HG02678 (cell line): Measurements from ENCODE around the gene INPP5E.

ENCODE experiments used
- ATAC-seq: cut with Tn5 transposase; IDR thresholded peaks from one replicate; pipeline ENCODE4 v1.9.1; 2021; ENCODE audit warnings: mild to moderate bottlenecking, moderate library complexity; ENCODE audit not compliant: unreplicated experiment

Gene INPP5E

DNA sequence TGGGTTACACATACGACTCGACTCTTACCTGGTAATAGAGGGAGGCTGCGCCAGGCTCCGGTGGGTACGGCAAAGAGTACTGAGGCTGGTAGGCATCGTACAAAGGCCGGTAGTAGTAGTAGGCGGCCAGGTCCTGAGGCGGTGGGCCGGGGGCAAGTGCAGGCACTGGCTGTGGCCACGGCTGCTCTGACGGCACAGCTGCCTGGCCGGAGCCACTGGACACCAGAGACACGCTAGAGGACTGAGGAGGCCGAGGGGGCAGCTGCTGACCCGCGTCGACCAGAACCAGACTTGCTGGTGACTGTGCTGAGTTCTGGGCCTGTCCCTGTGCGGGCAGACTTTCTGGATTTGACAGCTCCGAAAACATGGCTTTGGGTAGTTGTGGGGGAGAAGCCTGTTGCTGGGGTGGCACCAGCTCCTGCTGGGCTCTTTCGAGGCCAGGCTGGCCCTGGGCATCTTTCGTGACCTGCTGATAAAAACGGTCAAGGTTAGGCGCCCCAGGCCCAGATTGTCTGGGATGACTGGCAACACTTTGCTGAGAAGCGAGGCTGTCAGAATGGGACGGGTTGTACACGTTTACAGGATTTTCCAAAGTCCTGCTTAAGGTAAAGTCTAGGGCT is 34.5 kb upstream of the INPP5E start:
- ATAC-seq, result no peak

DNA sequence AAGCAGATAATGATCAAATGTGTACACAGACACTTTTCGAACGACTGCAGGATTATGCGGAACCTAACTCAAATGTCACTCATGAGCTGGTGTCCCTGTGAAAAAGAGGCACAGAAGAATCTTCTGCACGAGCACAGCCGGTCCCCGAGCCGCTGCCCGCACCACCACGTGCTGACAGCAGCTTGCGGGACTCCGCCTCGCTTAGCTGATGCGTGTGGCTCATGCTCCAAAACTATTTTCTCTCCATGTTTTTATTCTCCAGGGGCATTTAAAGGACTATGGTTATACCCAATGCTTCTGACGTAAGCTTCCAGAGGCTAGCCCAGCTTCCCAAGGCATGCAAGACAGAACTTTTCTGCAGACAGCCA is 33.7 kb upstream of the INPP5E start:
- ATAC-seq, result no peak

DNA sequence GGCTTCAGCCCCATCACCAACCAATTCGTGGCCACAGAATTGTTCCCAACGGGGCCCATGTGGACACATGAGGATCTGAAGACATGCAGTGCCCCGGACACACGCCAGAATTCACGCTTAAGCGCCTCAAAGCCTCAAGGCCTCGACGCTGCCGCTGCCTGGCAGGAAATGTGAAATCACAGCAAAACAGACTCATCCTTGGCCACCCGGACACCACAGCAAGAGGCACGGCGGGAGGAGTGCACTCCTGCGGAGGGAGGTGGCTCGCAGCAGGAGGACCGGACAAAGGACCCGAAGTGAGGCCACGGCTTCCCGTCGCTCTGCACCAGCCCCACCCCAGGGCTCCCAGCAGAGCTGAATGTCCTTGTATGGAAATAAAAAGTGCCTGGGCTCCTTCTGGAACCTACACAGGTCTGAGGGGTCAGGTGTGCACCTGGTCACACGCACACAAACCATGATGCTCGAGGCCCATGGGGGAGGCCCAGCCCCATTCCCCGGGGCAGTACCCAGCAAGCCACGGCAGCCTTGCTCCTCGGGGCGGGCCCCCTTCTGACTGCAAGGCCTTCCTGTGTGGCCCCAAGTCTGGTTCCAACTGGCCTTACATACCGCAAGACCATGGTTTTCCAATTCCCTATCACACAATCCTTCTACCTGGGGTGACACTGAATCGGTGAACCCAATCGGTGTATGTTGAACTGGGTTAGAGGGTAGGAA is 33.2 kb upstream of the INPP5E start:
- ATAC-seq, result no peak

DNA sequence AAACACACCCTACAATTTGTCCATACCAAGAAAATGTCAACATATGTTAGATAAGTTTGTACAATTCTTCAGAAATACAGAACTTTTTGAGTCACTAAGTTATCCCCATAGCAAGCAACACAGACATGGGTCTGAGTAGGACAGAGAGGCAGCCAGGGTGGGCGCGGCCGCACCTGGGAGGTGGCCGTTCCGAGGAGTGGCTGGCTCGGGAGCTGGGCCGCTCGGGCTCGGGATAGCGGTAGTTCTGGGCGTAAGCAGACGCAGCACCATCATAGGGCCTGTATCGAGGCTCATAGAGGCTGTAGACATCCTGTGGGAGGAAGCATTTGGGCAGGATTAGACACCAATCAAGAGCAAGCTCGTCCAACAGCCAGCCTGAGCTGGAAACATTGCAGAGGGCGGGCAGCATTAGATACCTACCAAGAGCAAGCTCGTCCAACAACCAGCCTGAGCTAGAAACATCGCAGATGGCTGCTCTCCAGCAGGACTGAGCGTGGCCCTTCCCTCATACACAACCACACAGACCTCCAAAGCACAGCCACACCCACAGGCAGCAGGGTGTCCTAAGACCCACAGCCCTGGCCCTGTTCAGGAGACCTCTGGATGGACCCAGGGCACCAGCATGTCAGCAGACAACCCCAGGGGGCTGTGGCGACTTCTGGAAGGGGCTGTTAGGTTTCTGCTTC is 32.3 kb upstream of the INPP5E start:
- ATAC-seq, result no peak

DNA sequence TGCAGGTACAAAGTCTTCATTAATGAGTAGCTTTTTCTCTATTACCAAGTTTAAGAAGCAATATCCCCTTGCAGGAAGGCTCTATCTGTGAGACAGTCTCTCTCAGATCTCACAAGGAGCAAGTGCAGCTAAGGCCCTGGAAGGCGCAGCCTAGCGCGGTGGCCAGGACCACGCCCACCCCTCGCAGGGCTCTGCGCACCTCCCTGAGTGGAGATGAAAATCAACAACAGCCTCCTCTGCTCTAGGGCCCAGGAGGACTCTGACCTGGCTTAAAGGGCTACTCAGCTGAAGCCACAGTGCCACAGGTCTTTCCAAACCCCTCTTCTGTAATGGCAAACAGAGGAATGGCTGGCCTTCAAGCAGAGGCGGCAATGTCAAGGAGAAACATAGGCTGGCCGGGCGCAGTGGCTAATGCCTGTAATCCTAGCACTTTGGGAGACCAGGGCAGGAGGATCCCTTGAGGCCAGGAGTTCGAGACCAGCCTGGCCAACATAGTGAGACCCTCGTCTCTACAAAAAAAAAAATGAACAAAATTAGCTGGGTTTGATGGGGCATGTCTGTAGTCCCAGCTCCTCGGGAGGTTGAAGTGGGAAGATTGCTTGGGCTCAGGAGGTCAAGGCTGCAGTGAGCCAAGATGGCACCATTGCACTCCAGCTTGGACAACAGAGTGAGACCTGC is 31.3 kb upstream of the INPP5E start:
- no peak for ATAC-seq

DNA sequence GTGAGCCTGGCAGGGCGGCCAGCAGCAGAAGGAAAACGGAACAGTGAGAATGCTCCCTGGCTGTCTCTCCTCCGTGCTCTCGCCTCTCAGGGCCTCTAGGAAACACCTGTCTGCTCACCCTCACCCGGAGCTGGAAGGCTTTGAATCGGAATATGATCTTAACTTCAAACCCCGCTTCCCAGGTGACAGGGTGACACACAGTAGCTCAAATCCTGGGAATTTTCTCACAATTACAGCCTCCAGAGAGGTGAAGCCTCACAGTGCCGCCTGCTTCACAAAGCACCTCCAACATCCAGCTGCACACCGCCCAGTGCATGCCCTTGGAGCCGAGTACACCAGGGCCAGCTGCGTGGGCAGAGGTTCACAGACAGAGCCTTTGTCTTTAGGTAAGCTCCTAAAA is 30.7 kb upstream of the INPP5E start:
- no peak for ATAC-seq

DNA sequence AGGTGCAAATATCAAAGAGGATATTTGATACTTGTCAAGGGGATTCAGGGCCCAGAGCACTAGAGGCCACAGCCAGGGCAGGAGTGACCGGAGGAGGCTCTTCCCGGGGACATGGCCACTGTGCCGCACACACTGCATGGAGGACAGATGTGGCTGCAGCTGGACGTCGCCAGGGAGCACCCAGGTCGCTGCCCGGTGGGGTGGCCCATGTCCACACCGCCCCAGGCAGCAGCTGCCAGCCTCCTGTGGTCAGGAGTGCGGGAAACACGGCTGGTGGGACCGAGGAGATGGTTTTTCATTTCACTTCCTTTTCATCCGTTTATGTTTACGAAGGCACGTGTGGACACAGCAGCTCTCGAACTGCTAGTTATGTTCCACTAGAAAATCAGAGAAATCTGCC is 28.1 kb upstream of the INPP5E start:
- ATAC-seq, result no peak

DNA sequence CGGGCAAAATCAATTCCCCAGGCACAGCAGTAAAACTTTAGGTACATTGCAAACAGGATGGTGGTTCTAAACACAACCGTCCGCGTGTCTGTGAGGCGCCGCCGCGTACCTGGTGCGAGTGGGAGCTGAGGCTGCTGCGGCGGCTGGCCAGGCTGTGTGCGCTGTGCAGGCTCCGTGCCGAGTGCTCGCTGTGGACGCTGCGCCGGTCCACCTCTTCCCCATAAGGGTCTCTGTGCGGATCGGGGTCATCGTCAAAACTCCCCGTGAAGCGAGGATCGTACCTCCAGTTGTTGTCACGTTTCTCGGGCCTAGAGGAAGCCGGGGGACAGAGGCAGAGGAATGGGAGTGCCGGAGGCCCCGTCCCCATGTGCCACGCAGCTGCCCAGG is 26.5 kb upstream of the INPP5E start:
- ATAC-seq, result no peak

DNA sequence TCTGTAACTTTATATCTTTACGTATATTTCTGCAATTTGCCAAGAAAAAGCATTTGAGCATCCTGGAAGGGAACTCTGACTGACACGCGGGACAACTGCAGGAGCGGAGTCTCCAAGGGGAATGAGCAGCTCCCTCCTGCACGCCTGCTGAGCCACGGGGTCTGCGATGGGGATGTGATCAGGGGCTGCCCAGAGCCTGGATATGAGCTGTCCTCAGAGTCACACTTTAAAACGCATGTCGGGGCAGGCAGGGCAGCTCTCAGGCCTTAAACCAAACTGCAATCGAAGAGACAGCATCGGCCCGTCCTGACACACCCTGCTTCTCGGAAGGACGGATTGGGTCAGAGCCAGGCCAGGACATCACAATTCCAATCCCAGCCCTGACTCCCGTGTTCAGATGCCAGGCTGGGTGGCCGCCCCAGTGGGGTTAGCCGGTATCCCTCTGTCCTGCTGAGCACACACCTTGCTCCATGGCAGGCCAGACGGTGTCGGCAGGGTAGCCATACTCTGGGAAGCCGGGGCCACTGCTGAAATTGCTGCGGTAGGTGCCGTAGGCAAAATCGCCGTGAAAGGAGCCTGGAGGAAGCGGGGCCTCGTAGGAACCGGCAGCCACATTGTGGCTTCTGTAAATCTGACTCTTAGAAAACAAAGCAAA is 26.0 kb upstream of the INPP5E start:
- no peak for ATAC-seq

DNA sequence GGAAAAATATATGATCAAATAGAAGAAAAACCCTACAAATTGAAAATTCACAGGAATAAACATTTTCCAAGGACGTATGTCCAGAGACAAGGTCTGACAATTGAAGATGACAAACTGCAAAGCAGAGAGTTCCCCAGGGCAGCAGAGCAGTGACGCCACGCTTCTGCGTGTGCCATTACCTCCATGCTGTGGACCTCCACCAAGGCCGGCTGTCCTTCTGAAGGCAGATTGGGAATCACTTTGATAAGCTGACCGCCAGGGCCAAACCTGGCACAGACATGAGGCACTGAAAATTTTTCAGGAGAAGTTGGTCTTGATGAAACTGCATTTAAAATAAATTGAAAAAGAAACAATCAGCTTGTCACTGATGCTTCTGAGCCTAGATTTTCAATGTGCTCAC is 24.6 kb upstream of the INPP5E start:
- no peak for ATAC-seq

DNA sequence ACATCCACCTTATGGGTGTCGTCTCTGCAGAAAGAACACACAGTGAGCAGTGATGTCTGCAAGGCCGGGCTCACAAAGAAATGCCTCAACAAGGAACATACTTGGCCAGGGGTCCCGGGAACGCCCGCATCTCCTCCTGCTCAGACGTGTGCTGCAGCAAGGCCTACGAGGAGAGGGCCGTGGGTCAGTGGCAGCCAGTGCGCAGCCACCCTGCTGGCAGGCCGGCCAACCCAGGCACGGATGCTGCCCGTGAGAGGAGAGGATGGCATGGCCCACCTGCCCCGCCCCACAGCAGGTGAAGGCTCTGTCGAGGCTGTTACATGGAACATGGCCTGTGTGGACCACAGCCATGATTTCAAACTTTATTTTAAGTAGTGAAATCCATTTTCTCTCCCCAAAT is 23.9 kb upstream of the INPP5E start:
- no peak for ATAC-seq

DNA sequence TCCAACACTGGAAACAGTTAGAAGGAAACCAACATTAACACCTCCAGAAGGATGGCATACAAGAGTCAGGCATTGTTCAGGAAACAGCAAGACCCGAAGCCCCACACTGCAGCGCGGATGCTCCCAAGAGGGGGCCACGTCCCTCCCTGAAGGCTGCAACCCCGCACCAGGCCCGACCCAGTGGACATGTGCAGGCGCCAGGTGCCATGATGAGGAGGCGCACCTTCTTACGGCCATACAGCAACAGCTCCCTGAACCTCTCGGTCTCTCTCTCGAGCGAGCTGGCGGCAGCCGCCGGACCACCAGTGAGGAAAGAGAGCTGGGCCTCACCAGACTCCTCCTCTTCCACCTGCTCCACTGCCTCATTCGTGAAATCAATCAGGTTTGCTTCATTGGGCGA is 23.0 kb upstream of the INPP5E start:
- ATAC-seq, result no peak

DNA sequence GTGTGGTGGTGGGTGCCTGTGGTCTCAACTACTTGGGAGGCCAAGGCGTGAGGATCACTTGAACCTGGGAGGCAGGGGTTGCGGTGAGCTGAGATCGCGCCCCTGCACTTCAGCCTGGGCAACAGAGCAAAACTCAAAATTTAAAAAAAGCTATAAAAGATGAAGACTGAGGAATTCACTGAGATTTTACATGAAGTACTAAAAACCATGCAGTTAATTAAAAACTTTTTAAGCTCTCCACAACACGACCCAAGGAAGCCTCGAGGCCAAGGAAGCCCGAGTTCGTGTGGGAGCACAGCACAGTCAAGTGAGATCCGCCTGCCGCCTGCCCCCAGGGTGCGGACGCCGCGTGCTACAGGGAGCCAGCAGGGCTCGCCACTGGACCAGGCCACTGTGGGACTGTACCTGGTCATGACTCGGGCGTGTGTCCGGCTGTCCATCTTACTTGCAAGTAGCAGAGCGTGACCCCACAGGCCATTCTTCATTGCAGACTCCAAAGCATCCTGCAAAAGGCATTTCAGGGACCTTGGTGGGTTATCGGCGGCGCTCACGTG is 21.2 kb upstream of the INPP5E start:
- ATAC-seq, result no peak

DNA sequence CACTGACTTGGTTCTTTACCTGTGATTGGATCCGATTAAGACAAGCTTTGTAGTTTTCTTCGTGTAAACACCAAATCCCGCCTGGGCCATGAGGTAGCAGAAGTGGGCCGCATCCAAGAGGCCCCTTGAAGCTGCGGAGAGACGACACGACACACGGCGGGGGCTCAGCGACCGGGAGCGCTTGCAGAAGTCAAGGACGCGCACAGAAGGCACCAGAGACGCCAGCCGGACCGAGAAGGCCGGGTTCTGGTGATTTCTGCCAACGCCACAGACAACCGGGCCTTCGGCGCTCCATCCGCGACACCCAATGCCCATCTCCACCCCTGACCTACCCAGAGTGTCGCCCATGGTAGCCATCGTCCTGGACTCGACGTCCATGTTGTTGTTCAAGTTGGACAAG is 19.8 kb upstream of the INPP5E start:
- no peak for ATAC-seq

DNA sequence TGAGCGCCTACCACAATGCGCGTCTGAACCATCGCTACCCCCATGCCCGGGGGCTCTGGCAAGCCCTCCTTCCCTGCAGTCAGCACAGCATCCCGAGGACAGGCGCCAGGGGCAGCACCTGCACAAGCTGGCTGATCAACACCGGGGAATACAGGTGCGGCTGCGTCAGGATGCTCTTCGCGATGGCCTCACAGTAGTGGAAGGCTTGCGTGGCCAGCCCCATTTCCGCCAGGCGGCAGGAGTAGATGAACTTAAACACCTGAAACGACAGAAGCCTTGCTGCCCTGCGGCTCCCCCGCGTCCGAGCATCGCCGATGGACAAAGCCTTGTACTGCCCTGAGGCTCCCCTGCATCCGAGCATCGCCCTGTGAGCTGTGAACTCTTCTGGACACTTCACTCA is 17.7 kb upstream of the INPP5E start:
- ATAC-seq, result no peak

DNA sequence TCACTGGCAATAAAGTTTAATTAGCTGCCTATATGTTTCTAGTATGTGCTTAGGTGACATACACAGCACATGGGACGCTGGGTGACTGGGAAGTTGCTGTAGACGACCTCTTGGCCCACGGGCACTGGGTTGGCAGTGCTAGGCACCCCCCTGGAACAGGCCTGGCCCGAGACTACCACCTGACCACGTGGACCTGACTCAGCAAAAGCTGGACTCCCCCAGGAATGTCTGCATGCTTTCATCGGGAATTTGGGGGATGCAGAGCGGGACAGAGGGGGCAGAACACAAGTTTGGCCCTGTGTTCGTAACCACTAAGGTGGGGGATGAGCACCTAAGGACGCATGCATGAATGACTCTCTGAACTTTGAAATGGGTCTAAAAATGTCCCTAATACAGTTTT is 16.6 kb upstream of the INPP5E start:
- ATAC-seq, result no peak

DNA sequence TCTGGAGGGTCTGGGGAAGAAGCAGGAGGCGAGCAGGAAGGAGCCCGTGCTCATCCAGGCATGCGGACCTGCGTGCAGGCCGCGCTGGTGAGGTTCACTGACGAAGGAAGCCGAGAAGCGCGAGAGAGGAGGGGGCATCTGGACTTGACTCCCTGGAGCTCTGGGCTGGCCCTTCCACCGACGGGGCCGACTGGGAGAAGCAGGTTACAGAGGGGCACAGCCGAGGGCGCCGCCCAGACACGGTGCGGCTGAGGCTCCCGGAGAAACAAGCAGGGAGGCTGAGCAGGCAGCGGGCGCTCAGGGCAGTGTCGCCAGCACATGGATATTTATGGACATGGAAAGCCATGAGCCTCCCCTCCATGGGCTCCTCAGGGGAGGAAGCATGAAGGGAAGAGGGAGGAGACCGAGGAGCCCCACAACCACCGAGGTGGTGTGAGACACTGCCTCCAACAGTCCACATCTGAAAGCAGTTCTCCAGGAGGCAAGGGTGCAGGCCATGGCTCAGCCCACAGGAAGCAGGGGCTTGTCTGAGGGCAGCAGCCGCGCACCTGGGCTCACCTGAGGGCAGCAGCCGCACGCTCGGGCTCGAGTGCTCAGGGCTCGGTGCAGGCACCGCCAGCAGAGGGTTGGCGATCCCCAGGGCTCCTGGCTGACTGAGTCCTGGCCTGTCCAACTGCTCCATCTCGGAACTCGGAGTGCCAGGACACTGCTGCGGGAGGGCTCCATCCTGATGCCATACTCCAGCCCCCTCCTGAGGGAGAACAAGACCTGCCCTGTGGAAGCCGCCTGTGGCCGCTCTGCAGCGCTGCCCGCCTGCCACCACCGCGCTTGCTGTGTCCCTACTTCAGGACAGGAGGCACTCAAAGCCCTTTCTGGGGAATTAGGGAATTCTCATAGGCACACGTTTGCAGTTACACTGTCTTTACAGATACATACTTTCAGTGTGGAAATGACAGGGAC is 15.7 kb upstream of the INPP5E start:
- ATAC-seq, result no peak

DNA sequence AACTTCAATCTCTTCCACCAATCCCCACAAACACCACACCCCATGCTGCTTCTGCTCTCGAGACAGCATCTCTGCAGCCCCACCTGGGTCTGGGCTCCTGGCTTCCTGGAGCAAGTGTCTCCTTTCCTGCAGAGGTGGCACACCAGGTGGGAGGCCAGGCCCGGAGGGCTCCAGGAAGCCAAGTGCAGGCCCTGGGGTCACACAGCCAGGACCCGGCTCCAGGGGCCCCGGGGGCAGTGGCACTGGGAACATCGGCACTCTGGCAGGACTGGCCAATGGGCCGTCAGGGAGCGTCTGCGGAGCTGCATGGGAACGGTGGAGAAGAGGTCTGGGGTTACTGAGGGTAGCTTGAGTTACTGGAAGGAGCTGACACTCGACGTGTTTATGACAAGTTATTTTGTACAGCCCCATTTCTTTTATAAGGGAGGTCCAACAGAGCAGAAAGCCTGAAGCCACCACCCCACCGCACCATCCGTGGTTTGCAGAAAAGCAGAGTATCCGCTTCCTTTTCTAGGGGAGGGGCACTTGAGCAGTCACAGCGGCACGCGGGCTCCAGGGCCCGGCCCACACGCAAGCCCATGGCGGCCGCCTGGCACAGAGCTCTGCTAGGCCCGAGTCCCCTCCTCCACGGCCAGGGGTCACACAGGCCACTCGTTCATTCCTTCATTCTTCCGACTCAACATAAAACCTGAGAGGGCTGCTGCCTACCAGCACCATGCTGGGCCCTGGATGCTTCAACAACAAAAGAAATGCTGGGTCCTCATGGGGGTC is 14.6 kb upstream of the INPP5E start:
- ATAC-seq, result no peak

DNA sequence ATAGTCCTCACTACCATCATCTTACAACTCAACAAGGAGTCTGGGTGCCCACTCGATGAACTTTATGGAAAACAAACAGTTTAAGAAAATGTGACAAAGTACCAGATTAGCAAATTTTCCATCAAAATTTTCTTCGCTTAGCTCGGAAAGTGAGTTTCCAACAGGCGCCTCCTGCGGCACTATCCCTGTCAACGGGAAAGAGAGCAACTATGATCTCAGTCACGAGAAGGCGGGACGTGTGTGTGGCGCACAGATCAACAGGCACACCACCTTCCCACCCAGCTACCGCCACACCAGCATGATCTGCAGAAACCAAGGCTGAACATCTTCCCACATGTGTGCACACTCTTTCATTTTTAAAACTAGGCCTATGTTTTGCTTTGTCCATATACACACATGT is 13.7 kb upstream of the INPP5E start:
- ATAC-seq, result no peak
